Esophagus muscularis mucosa (tissue), 4 donors: ENCODE results near the gene LRRC63. TPM values are rescaled to one million over a fixed set of nuclear protein-coding genes. Genes with fewer than 3 reads are reported as not detected.

ENCODE experiments used
- DNase-seq: peaks from one replicate; pipeline ENCODE4 v3.0.0-alpha.2; 2017; ENCODE audit errors: extremely low spot score
- H3K27ac ChIP-seq, 4 donors: fragments of 200-600 bp; sonication (generic); replicated peaks in 1 of 4; 1 replicate in 3 of 4; 2 replicates in 1 of 4; pipeline ENCODE4 v1.5.1; 2016 to 2019; ENCODE audit warnings: mild to moderate bottlenecking in 1 of 4
- H3K27me3 ChIP-seq, 4 donors: fragments of 200-600 bp; sonication (generic); one replicate each; pipeline versions ENCODE4 v1.5.1 to v1.6.0; 2016 to 2019
- H3K36me3 ChIP-seq, 4 donors: fragments of 200-600 bp; sonication (generic); one replicate each; pipeline ENCODE4 v1.5.1; 2016 to 2019
- H3K4me1 ChIP-seq, 4 donors: fragments of 200-600 bp; sonication (generic); one replicate each; pipeline ENCODE4 v1.5.1; 2016 to 2019
- H3K4me3 ChIP-seq, 4 donors: fragments of 200-600 bp; sonication (generic); 1 replicate in 2 of 4; 2 replicates in 2 of 4; pipeline ENCODE4 v1.5.1; 2016 to 2019; ENCODE audit warnings: mild to moderate bottlenecking in 4 of 4, moderate library complexity in 1 of 4
- H3K9me3 ChIP-seq, 4 donors: fragments of 200-600 bp; sonication (generic); 1 replicate in 3 of 4; 2 replicates in 1 of 4; pipeline ENCODE4 v1.5.1; 2016 to 2019
- CTCF ChIP-seq, 3 experiments: fragments of 200-600 bp in 2 of 3; fragments of 450-650 bp in 1 of 3; sonication (generic) in 2 of 3; IDR thresholded peaks; one replicate each; pipeline ENCODE4 v1.5.1; 2017 to 2019; ENCODE audit warnings: antibody characterized with exemption in 3 of 3, mild to moderate bottlenecking in 2 of 3, moderate library complexity in 1 of 3
- EP300 ChIP-seq: sonication (generic); formaldehyde crosslinking; IDR thresholded peaks from one replicate; pipeline ENCODE4 v1.6.1; 2017; ENCODE audit warnings: antibody characterized with exemption
- POLR2A ChIP-seq: fragments of 450-650 bp; IDR thresholded peaks from one replicate; pipeline ENCODE4 v1.6.1; 2017; ENCODE audit warnings: antibody characterized with exemption, moderate library complexity, mild to moderate bottlenecking, low read depth
- POLR2AphosphoS5 ChIP-seq, 2 donors: sonication (generic); formaldehyde crosslinking; IDR thresholded peaks; one replicate each; pipeline ENCODE4 v1.6.1; 2017; ENCODE audit warnings: antibody characterized with exemption in 2 of 2
- WGBS: methylation state at CpG from one replicate; pipeline ENCODE4 v1.1.5; 2018; 5-methylcytosine and 5-hydroxymethylcytosine counted together
- intact Hi-C: fragments of 100-400 bp; cut with DNase I; formaldehyde crosslinking; loops from one replicate; pipeline ENCODE4 v1.15.1; 2023
- total RNA-seq, 4 donors: library from RNA; depleted of rRNA; stranded (reverse); fragments of >200 nt; gene quantifications; one replicate each; pipeline versions ENCODE4 v1.1.0 to v1.2.1, GENCODE V29; 2016

LRRC63 gene
- total RNA-seq, 4 donors from 2014 or later, result 0.19 TPM; not detected in 3

- H3K36me3 ChIP-seq, result no peaks in the 10 kb centered on the region
- no peak for DNase-seq
- H3K4me3 ChIP-seq, result no peak overlapping the region
- H3K27me3 ChIP-seq, result no peaks in the 10 kb centered on the region
- intact Hi-C loops, result no loop called here
- TF ChIP-seq POLR2AphosphoS5 (IDR thresholded peaks at IDR 0.05), result no peak
- no peak for TF ChIP-seq POLR2A
- H3K4me1 ChIP-seq, result no peaks in the 10 kb centered on the region
- 88% methylated on average over 3 of the region's 3 CpGs for WGBS
- no peak overlapping the region for H3K27ac ChIP-seq
- peaks cover 0 to 19% (median 12%) of the 10 kb centered on the region in 4 donors for H3K9me3 ChIP-seq
Measured at GRCh38 chr13:46304546-46304945, 92.8 kb downstream of the LRRC63 start.

DNA sequence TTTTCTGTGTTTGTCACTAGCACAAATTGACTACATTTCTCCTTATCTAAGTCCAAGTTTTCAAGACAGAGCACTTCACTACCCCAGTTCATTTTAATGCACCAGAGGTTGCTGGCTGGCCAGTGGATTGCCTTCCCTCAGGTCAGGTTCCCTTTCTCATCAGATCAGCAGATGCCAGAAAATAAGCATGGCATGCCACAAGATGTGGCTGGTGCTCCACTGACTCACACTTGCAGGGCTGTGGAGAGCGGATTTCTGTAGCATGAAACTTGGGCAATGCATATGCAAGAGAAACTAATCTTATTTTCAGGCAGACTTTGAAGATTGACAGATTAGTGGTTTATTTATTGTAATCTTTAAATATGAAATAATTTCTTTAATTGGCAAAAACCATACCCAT is 95.8 kb downstream of the LRRC63 start:
- Histone ChIP-seq H3K27ac (no peak overlapping the region), H3K36me3 (no peaks in the 10 kb centered on the region), H3K4me1 (no peaks in the 10 kb centered on the region), H3K9me3 (peaks cover 0 to 7% (median 4%) of the 10 kb centered on the region in 4 donors), H3K27me3 (no peaks in the 10 kb centered on the region), H3K4me3 (no peak overlapping the region)
- TF ChIP-seq EP300, result no peak
- TF ChIP-seq POLR2A, result no peak
- TF ChIP-seq POLR2AphosphoS5 (IDR thresholded peaks at IDR 0.05), result no peak
- TF ChIP-seq CTCF (IDR thresholded peaks at IDR 0.05), result no peak
- WGBS, result 93% methylated on average over 1 of the region's 1 CpG
- DNase-seq, result no peak
- intact Hi-C loops, result no loop called here

- H3K36me3 ChIP-seq, result no peaks in the 10 kb centered on the region
- WGBS, result 77% methylated on average over 1 of the region's 1 CpG
- H3K9me3 ChIP-seq, result no peaks in the 10 kb centered on the region
- TF ChIP-seq POLR2A (no peak), CTCF (IDR thresholded peaks at IDR 0.05) (no peak), POLR2AphosphoS5 (IDR thresholded peaks at IDR 0.05) (no peak), EP300 (no peak)
- DNase-seq, result no peak
- intact Hi-C loops, result no loop called here
- no peak overlapping the region for H3K27ac ChIP-seq
- no peaks in the 10 kb centered on the region for H3K27me3 ChIP-seq
- no peaks in the 10 kb centered on the region for H3K4me1 ChIP-seq
- H3K4me3 ChIP-seq, result no peak overlapping the region
Measured at GRCh38 chr13:46310066-46310465, 98.3 kb downstream of the LRRC63 start.

GRCh38 chr13:46311217-46311616 is 99.5 kb downstream of the LRRC63 start:
- Histone ChIP-seq H3K27ac (no peak overlapping the region), H3K9me3 (no peaks in the 10 kb centered on the region), H3K4me1 (no peaks in the 10 kb centered on the region), H3K27me3 (no peaks in the 10 kb centered on the region), H3K4me3 (no peak overlapping the region), H3K36me3 (no peaks in the 10 kb centered on the region)
- intact Hi-C loops, result no loop called here
- DNase-seq, result no peak
- TF ChIP-seq EP300 (no peak), POLR2A (no peak), POLR2AphosphoS5 (IDR thresholded peaks at IDR 0.05) (no peak), CTCF (IDR thresholded peaks at IDR 0.05) (no peak)
- WGBS, result 88% methylated on average over 2 of the region's 2 CpGs

DNA sequence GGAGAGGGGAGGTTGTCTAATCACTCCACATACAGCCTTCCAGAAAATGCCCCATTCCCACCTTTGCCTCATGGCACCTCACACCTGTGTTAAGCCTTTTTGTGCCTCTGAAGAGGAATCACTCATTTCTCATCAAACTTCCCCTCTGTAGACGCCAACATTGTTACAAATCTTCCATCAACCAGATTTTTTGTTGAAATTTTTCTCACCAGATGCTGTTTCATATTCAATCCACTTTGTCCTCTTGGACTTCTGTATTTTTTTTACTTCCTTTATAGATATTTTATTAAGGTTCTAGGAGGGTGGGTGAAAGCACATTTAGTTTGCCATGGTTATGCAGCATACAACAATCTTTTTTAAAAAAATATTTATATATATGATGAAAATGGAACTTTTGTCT is 101.3 kb downstream of the LRRC63 start:
- DNase-seq, result no peak
- whole genome bisulfite sequencing, result 56% methylated on average over 1 of the region's 1 CpG
- H3K27me3 ChIP-seq, result no peaks in the 10 kb centered on the region
- no peak for TF ChIP-seq POLR2A
- no peak for TF ChIP-seq POLR2AphosphoS5 (IDR thresholded peaks at IDR 0.05)
- TF ChIP-seq EP300, result no peak
- no peak for TF ChIP-seq CTCF (IDR thresholded peaks at IDR 0.05)
- H3K36me3 ChIP-seq, result no peaks in the 10 kb centered on the region
- H3K27ac ChIP-seq, result no peak overlapping the region
- H3K9me3 ChIP-seq, result no peaks in the 10 kb centered on the region
- intact Hi-C loops, result no loop called here
- H3K4me1 ChIP-seq, result no peaks in the 10 kb centered on the region
- no peak overlapping the region for H3K4me3 ChIP-seq
